Measurements from ENCODE around the gene CYP2W1. TPM values are rescaled to one million over a fixed set of nuclear protein-coding genes. Genes with fewer than 3 reads are reported as not detected.
"Not testable (repeated sequence)": the region's sequence is repeated elsewhere in the genome, so short reads cannot be mapped to it uniquely, and the experiment has no call there.

Gene CYP2W1
- total RNA-seq, 1 experiment from 2014 or later, result not detected

DNA sequence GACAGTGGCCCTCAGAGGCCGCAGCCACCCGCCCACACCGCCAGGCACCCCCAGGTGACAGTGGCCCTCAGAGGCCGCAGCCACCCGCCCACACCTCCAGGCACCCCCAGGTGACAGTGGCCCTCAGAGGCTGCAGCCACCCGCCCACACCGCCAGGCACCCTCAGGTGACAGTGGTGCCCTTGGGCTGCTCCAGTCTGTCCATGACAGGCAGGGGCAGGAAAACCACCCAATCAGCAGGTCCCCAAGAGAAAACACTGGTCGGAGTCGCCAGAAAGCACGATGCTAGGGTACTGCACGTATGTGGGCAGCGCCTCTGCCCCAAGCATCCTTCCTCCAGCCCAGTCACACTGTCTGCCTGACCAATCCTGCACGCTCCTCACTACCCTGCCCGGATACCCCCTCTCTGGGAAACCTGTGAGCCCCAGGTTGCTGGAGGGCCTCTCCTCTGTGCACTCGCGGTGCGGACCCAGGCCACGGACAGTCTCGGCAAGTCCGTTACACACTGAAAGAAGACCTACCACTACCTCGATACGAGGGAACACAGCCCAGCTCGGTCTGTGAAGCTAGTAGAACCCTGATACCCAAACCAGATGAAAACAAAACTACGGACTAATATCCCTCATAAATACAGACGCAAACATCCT, 49.7 kb downstream of the CYP2W1 start:
- 0 out of 2 replicates have a peak, but pooled peaks cover 13% of the 10 kb centered on the region for H3F3A ChIP-seq (ENCODE audit: insufficient read depth, low read depth)
- ChIA-PET POLR2A (ENCODE audit: unreplicated experiment) (no interaction called here), CTCF (no interaction called here)
- TF ChIP-seq EZH2 (IDR thresholded peaks at IDR 0.05; ENCODE audit: low read depth) (no peak), CTCF (conservative IDR thresholded peaks at IDR 0.05) (no peak)
- H3K79me2 ChIP-seq (ENCODE audit: low read depth), result peaks cover under 1% of the 10 kb centered on the region; the same call in 1 of the 2 replicates
- intact Hi-C loops (cut with micrococcal nuclease; ENCODE audit: unreplicated experiment), result no loop called here
- no peak overlapping the region for H3K4me2 ChIP-seq
- H3K36me3 ChIP-seq (ENCODE audit: low read depth), result no peaks in the 10 kb centered on the region
- H3K9me3 ChIP-seq (ENCODE audit: insufficient read depth, low read depth), result no peaks in the 10 kb centered on the region
- peaks cover 10% of the 10 kb centered on the region for H3K4me1 ChIP-seq (replicated peaks; ENCODE audit: insufficient read depth)
- no TSS peak for BruUV-seq (replicated peaks)
- H4K20me1 ChIP-seq (ENCODE audit: insufficient read depth), result no peaks in the 10 kb centered on the region
- H3K27ac ChIP-seq, result no peak overlapping the region
- H3K9me2 ChIP-seq (ENCODE audit: insufficient read depth), result no peaks in the 10 kb centered on the region
- H3K4me3 ChIP-seq, result no peak overlapping the region
- H3K27me3 ChIP-seq (ENCODE audit: insufficient read depth, low read depth), result no peaks in the 10 kb centered on the region
- H2AFZ ChIP-seq, result no peak overlapping the region
- no peak for DNase-seq

GRCh38 chr7:1033546-1034145, 50.7 kb downstream of the CYP2W1 start:
- Histone ChIP-seq H3K79me2 (ENCODE audit: low read depth) (no peaks in the 10 kb centered on the region), H3K4me1 (replicated peaks; ENCODE audit: insufficient read depth) (peaks cover 9% of the 10 kb centered on the region), H3K27ac (no peak overlapping the region), H3K4me3 (no peak overlapping the region), H3K36me3 (ENCODE audit: low read depth) (no peaks in the 10 kb centered on the region), H4K20me1 (ENCODE audit: insufficient read depth) (no peaks in the 10 kb centered on the region), H2AFZ (no peak overlapping the region), H3K27me3 (ENCODE audit: insufficient read depth, low read depth) (no peaks in the 10 kb centered on the region), H3K9me3 (ENCODE audit: insufficient read depth, low read depth) (no peaks in the 10 kb centered on the region), H3K4me2 (no peak overlapping the region), H3K9me2 (ENCODE audit: insufficient read depth) (no peaks in the 10 kb centered on the region), H3F3A (ENCODE audit: insufficient read depth, low read depth) (0 out of 2 replicates have a peak, but pooled peaks cover 13% of the 10 kb centered on the region)
- no peak for DNase-seq
- intact Hi-C loops (cut with micrococcal nuclease; ENCODE audit: unreplicated experiment), result no loop called here
- BruUV-seq (replicated peaks), result no TSS peak
- ChIA-PET CTCF (no interaction called here), POLR2A (ENCODE audit: unreplicated experiment) (no interaction called here)
- TF ChIP-seq EZH2 (IDR thresholded peaks at IDR 0.05; ENCODE audit: low read depth) (no peak), CTCF (conservative IDR thresholded peaks at IDR 0.05) (no peak)

GRCh38 chr7:1034769-1035168, 51.8 kb downstream of the CYP2W1 start:
- BruUV-seq (replicated peaks); CTCF ChIA-PET; H3K4me2 ChIP-seq; H3K27me3 ChIP-seq (ENCODE audit: insufficient read depth, low read depth); H3K27ac ChIP-seq; H4K20me1 ChIP-seq (ENCODE audit: insufficient read depth); H3K4me1 ChIP-seq (replicated peaks; ENCODE audit: insufficient read depth); intact Hi-C loops (cut with micrococcal nuclease; ENCODE audit: unreplicated experiment); H3K79me2 ChIP-seq (ENCODE audit: low read depth); H3K4me3 ChIP-seq; H3F3A ChIP-seq (ENCODE audit: insufficient read depth, low read depth); POLR2A ChIA-PET (ENCODE audit: unreplicated experiment); H3K9me2 ChIP-seq (ENCODE audit: insufficient read depth); H2AFZ ChIP-seq; H3K9me3 ChIP-seq (ENCODE audit: insufficient read depth, low read depth); DNase-seq; H3K36me3 ChIP-seq (ENCODE audit: low read depth): not testable (repeated sequence)

DNA sequence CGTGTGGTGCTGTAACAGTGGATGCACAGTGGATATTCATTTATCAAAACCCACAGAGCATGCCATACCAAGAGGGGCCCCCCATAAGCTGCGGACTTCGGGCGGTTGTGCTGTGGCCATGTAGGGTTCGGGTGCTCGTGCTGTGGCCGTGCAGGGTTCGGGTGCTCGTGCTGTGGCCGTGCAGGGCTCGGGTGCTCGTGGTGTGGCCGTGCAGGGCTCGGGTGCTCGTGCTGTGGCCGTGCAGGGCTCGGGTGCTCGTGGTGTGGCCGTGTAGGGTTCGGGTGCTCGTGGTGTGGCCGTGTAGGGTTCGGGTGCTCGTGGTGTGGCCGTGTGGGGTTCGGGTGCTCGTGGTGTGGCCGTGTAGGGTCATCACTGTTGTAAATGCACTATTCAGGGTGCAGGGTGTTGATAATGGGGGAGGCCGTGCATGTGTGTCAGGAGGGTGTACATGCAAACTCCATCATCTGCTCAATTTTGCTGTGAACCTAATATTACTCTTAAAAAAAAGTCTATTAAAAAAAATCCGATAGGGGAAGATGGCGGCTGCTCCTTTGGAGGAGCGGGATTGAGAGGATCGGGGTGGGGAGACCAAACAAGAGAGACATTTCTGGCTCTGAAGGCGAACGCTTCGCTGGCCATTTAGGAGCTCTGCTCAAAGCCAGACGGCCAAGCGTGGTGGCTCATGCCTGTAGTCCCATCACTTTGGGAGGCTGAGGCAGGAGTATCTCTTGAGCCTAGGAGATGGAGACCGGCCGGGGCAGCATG, 53.4 kb downstream of the CYP2W1 start:
- H3F3A ChIP-seq (ENCODE audit: insufficient read depth, low read depth); POLR2A ChIA-PET (ENCODE audit: unreplicated experiment); intact Hi-C loops (cut with micrococcal nuclease; ENCODE audit: unreplicated experiment); H3K9me2 ChIP-seq (ENCODE audit: insufficient read depth); CTCF ChIA-PET; BruUV-seq (replicated peaks); H3K27ac ChIP-seq; H4K20me1 ChIP-seq (ENCODE audit: insufficient read depth); DNase-seq; H2AFZ ChIP-seq; H3K4me3 ChIP-seq; H3K27me3 ChIP-seq (ENCODE audit: insufficient read depth, low read depth); H3K9me3 ChIP-seq (ENCODE audit: insufficient read depth, low read depth); H3K36me3 ChIP-seq (ENCODE audit: low read depth); H3K4me1 ChIP-seq (replicated peaks; ENCODE audit: insufficient read depth); H3K79me2 ChIP-seq (ENCODE audit: low read depth); H3K4me2 ChIP-seq: not testable (repeated sequence)

Measured in PC-9 (cell line).